Activated CD8-positive, alpha-beta T cell treated with anti-CD3 and anti-CD28 coated beads for 36 hours (primary cell): ENCODE results near the gene LETM1. TPM values are rescaled to one million over a fixed set of nuclear protein-coding genes. Genes with fewer than 3 reads are reported as not detected.
"Not testable (repeated sequence)": the region's sequence is repeated elsewhere in the genome, so short reads cannot be mapped to it uniquely, and the experiment has no call there.

ENCODE experiments used
- ATAC-seq: fragments of 200-7000 bp; cut with Tn5 transposase; one replicate; pipeline ENCODE4 v1.10.0; 2021; ENCODE audit warnings: mild to moderate bottlenecking, moderate library complexity
- CTCF ChIA-PET: fragments of 350-600 bp; sonication (Branson Sonifier 250); formaldehyde crosslinking; loops from one replicate; lab custom pipeline; 2021; ENCODE audit warnings: antibody characterized with exemption; lab: Charles Lee
- POLR2A ChIA-PET: fragments of 350-600 bp; sonication (Branson Sonifier 250); formaldehyde crosslinking; loops from one replicate; lab custom pipeline; 2021; ENCODE audit warnings: antibody characterized with exemption; lab: Charles Lee
- DNase-seq: peaks from one replicate; pipeline ENCODE4 v3.0.0-alpha.2; 2020
- H3K27ac Mint-ChIP-seq: one replicate; pipeline ENCODE4 v1.8.0; 2021; ENCODE audit warnings: mild to moderate bottlenecking, mixed read lengths
- H3K27me3 Mint-ChIP-seq: one replicate; pipeline ENCODE4 v1.8.0; 2021; ENCODE audit warnings: mixed read lengths
- H3K36me3 Mint-ChIP-seq: one replicate; pipeline ENCODE4 v1.8.0; 2021; ENCODE audit warnings: low read depth, mixed read lengths
- H3K4me1 Mint-ChIP-seq: one replicate; pipeline ENCODE4 v1.8.0; 2021; ENCODE audit warnings: low read depth, mixed read lengths
- H3K4me3 Mint-ChIP-seq: one replicate; pipeline ENCODE4 v1.8.0; 2021; ENCODE audit warnings: mild to moderate bottlenecking, moderate library complexity, mixed read lengths
- H3K9me3 Mint-ChIP-seq: one replicate; pipeline ENCODE4 v1.8.0; 2021; ENCODE audit warnings: mixed read lengths
- intact Hi-C: fragments of 100-400 bp; cut with micrococcal nuclease; formaldehyde crosslinking; loops from one replicate; pipeline ENCODE4 v1.10.0; 2022
- total RNA-seq, 2 experiments: library from RNA; stranded (reverse); gene quantifications; one replicate each; pipeline ENCODE4 v1.2.3, GENCODE V29; 2021
- TF ChIP-seq, protein P1 (sequence below): fragments of 200-600 bp; IDR thresholded peaks from one replicate; pipeline ENCODE4 v1.8.0; 2022; ENCODE audit warnings: antibody characterized with exemption, mild to moderate bottlenecking

The LETM1 gene
- total RNA-seq, 2 experiments from 2014 or later, result 49.4 to 53.2 TPM

DNA sequence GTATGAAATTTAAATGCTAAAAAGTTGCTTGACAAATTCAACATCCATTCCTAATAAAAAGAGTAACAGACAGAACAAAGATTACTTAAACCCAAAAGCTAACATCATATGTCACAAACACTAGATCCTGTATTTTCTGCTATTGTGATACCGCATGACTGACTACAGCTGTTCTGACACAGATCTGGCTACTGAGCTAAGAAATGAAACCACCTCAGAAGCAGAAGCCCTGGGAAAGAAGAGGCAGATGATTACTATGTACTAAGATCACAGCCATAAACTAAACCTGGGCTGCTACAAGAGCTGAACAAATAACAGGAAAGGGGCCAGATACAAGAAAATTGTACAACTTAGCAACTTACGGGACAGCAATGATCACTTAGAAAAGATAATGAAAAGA, 9.4 kb downstream of the LETM1 start:
- Mint-ChIP-seq H3K9me3 (no peaks in the 10 kb centered on the region), H3K27ac (no peak overlapping the region), H3K4me1 (peaks cover 17% of the 10 kb centered on the region), H3K27me3 (no peaks in the 10 kb centered on the region), H3K36me3 (peaks cover 22% of the 10 kb centered on the region), H3K4me3 (no peak overlapping the region)
- ATAC-seq (no peak), DNase-seq (no peak)
- CTCF ChIA-PET, result interaction anchor here (0.9 to 3.1 kb wide), 4 partner anchors 52 to 153 kb away, joined by 5 to 8 read pairs (median 5); no protein-coding TSS in a partner anchor
- intact Hi-C loops, result no loop called here
- TF ChIP-seq, protein P1, sequence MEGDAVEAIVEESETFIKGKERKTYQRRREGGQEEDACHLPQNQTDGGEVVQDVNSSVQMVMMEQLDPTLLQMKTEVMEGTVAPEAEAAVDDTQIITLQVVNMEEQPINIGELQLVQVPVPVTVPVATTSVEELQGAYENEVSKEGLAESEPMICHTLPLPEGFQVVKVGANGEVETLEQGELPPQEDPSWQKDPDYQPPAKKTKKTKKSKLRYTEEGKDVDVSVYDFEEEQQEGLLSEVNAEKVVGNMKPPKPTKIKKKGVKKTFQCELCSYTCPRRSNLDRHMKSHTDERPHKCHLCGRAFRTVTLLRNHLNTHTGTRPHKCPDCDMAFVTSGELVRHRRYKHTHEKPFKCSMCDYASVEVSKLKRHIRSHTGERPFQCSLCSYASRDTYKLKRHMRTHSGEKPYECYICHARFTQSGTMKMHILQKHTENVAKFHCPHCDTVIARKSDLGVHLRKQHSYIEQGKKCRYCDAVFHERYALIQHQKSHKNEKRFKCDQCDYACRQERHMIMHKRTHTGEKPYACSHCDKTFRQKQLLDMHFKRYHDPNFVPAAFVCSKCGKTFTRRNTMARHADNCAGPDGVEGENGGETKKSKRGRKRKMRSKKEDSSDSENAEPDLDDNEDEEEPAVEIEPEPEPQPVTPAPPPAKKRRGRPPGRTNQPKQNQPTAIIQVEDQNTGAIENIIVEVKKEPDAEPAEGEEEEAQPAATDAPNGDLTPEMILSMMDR, result no peak
- POLR2A ChIA-PET, result interaction anchor here (1.9 kb wide), 1 partner anchor 24 kb away, joined by 6 read pairs; the partner anchor contains the start of gene NSD2

DNA sequence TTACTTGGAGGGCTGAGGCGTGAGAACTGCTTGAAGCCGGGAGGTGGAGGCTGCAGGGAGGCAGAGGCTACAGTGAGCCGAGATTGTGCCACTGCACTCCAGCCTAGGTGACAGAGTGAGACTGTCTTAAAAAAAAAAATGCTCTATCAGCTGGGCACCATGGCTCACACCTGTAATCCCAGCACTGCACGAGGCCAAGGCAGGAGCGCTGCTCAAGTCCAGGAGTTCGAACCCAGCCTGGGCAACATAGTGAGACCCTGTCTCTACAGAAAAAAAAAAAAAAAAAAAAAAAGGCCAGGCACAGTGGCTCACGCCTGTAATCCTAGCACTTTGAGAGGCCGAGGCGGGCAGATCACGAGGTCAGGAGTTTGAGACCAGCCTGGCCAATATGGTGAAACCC, 11.3 kb downstream of the LETM1 start:
- H3K4me1 Mint-ChIP-seq, H3K27me3 Mint-ChIP-seq, H3K9me3 Mint-ChIP-seq, H3K4me3 Mint-ChIP-seq, H3K27ac Mint-ChIP-seq, intact Hi-C loops, ATAC-seq, DNase-seq: not testable (repeated sequence)
- CTCF ChIA-PET, result interaction anchor here (3.1 kb wide), 1 partner anchor 151 kb away, joined by 8 read pairs; no protein-coding TSS in a partner anchor
- H3K36me3 Mint-ChIP-seq, result peaks cover 30% of the 10 kb centered on the region
- POLR2A ChIA-PET, result interaction anchor here (0.6 to 1.3 kb wide), 2 partner anchors 11 to 38 kb away, joined by 3 read pairs; no protein-coding TSS in a partner anchor

DNA sequence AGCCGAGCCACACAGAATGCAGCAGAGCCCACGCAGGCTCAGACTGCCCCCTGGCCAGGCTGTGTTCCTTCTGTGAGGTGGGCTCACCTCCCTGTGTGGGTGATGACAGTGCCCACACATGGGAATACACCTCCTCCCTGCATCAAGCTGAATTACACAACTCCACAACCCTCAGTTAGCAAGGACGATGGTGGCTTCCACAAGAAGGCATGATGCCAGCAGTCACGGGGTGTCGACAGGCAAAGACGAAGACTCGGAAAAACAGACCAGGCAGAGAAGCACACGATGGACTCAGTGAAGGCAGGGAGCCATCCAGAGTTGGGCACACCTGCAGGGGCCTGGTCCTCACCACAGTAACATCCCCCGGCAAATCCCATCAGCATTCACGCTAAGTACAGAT, 12.1 kb downstream of the LETM1 start:
- H3K4me3 Mint-ChIP-seq, result no peak overlapping the region
- H3K9me3 Mint-ChIP-seq, result no peaks in the 10 kb centered on the region
- H3K27ac Mint-ChIP-seq, result no peak overlapping the region
- DNase-seq, result no peak
- no peaks in the 10 kb centered on the region for H3K27me3 Mint-ChIP-seq
- H3K36me3 Mint-ChIP-seq, result peaks cover 35% of the 10 kb centered on the region
- peaks cover 8% of the 10 kb centered on the region for H3K4me1 Mint-ChIP-seq
- ChIA-PET POLR2A (interaction anchor here (0.7 to 1.2 kb wide), 2 partner anchors 11 to 20 kb away, joined by 3 to 4 read pairs; no protein-coding TSS in a partner anchor), CTCF (no interaction called here)
- intact Hi-C loops, result no loop called here
- TF ChIP-seq, protein P1, result no peak
- ATAC-seq, result no peak

DNA sequence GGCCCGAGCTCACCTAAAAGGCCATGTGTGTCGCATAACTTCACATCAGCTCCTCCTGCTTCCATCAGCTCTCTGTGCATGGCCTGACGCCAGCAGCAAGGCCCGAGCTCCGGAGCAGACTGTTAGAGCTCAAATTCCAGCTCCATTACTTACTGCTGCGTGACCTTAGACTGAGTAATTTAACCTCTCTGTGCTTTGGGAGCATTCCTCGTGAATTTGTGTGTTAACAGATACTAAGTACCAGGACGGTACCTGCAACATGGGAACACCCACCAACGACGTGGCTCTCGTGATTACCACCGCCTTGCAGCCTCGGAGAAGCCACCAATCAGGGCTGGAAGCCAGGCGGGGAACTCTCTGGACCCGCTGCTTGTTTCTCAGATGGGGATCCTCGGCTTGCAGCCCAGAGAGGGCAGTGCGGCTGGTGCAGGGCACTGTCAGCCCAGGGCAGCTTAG, 12.9 kb downstream of the LETM1 start:
- H3K27ac Mint-ChIP-seq, result no peak overlapping the region
- H3K4me3 Mint-ChIP-seq, result no peak overlapping the region
- CTCF ChIA-PET, result interaction anchor here (0.8 to 1.8 kb wide), 3 partner anchors 10 to 150 kb away, joined by 3 to 7 read pairs (median 3); no protein-coding TSS in a partner anchor
- DNase-seq (no peak), ATAC-seq (no peak)
- TF ChIP-seq, protein P1, result no peak
- POLR2A ChIA-PET, result interaction anchor here (0.8 to 1.2 kb wide), 2 partner anchors 21 to 30 kb away, joined by 3 to 4 read pairs; no protein-coding TSS in a partner anchor
- no peaks in the 10 kb centered on the region for H3K9me3 Mint-ChIP-seq
- peaks cover 8% of the 10 kb centered on the region for H3K4me1 Mint-ChIP-seq
- no peaks in the 10 kb centered on the region for H3K27me3 Mint-ChIP-seq
- H3K36me3 Mint-ChIP-seq, result peaks cover 32% of the 10 kb centered on the region
- intact Hi-C loops, result no loop called here

DNA sequence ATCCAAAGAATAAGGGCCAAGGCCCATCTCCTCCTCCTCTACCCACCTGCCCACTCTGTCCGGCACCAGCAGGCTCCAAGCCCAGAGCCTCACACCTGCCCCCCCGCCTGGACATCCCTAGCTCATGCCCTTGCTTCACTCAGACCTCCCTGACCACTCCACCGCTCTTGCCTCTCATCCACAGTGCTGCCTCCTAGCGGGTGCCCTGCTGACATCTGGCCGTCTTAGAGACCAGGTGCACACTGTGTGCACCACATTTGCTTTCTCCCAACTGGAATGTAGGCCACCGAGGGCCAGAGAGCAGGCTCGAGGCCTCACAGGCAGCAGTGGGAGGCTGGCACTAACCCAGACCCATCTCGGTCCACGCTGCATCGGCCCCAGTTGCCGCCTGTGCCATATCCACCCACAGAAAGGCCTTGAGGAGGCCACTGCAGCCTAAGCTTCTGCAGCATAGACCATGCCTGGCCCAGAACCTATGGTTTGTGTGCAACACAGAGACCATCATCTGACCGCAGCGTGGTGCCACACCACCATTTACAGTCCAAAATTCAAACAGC, 13.5 kb downstream of the LETM1 start:
- ATAC-seq (no peak), DNase-seq (no peak)
- H3K4me3 Mint-ChIP-seq, result no peak overlapping the region
- no peaks in the 10 kb centered on the region for H3K9me3 Mint-ChIP-seq
- H3K27ac Mint-ChIP-seq, result no peak overlapping the region
- intact Hi-C loops, result no loop called here
- peaks cover 8% of the 10 kb centered on the region for H3K4me1 Mint-ChIP-seq
- peaks cover 32% of the 10 kb centered on the region for H3K36me3 Mint-ChIP-seq
- TF ChIP-seq, protein P1, result no peak
- CTCF ChIA-PET, result interaction anchor here (0.8 to 1.8 kb wide), 2 partner anchors 58 to 149 kb away, joined by 3 to 7 read pairs; no protein-coding TSS in a partner anchor
- POLR2A ChIA-PET, result interaction anchor here (0.8 kb wide), 1 partner anchor 31 kb away, joined by 3 read pairs; no protein-coding TSS in a partner anchor
- H3K27me3 Mint-ChIP-seq, result no peaks in the 10 kb centered on the region
